ENCODE data around the gene PARD3. TPM values are rescaled to one million over a fixed set of nuclear protein-coding genes. Genes with fewer than 3 reads are reported as not detected.

PARD3 gene
- polyA plus RNA-seq, 3 donors = 0.51 TPM; not detected in 2

DNA sequence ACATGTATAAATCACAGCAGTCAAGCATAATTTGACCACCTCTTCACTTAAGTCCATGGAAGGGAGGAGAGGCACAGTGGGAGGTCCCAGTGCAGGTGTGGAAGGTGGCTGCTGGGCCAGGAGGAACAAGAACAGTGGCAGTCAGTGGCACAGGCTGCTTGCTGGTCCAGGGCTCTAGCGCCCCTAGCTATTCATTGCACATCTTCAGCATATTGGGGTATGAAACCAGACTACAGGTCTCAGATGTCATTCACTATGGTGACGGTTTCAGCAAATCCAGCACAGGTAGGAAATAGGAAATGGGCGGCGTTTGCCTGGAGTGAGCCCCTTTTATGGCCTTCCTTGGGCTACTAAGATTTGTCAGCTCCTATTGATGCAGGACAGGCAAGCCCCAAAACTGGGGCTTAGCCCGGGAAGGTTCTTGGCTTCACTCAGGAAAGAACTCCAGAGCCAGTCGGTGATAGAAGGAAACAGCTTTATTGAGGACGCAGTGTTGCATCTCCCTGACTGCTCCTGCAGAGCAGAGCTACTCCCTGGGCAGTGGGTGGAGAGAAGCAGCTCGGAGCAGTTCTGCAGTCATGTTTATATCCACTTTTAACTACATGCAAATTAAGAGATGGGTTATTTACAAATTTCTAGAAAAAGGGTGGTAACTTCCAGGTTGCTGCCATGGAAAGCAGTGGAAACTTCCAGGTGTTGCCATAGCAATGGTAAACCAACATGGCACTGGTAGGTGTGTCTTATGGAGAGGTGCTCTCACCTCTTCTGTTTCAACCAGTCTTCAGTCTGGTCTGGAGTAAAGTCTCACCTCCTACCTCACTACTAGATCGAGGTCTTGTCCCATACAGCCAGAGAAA, 608.8 kb downstream of the PARD3 start:
- Mint-ChIP-seq H3K9me3 (peaks cover 0 to 2% (median 0%) of the 10 kb centered on the region in 7 donors), H3K4me1 (peaks cover 20% of the 10 kb centered on the region), H3K4me3 (no peak overlapping the region), H3K36me3 (no peaks in the 10 kb centered on the region), H3K27ac (peak overlapping the region in 1 of 7 donors; percentile 12), H3K27me3 (ENCODE audit: low read depth in 3 of 3) (peaks cover 0 to 6% (median 5%) of the 10 kb centered on the region in 3 donors)
- DNase-seq = no peak
- no peak overlapping the region for H3K4me2 ChIP-seq (replicated peaks; ENCODE audit: extremely low read depth, low read length, poor library complexity, severe bottlenecking)
- intact Hi-C loops (cut with micrococcal nuclease) = no loop called here
- no peaks in the 10 kb centered on the region for H3K79me2 ChIP-seq (ENCODE audit: insufficient read depth, low read length)
- peaks cover 9 to 12% of the 10 kb centered on the region in 2 donors for H3K4me1 ChIP-seq (ENCODE audit: control insufficient read depth in 1 of 2, insufficient read depth in 2 of 2, low read length in 2 of 2)
- TF ChIP-seq, protein P1, sequence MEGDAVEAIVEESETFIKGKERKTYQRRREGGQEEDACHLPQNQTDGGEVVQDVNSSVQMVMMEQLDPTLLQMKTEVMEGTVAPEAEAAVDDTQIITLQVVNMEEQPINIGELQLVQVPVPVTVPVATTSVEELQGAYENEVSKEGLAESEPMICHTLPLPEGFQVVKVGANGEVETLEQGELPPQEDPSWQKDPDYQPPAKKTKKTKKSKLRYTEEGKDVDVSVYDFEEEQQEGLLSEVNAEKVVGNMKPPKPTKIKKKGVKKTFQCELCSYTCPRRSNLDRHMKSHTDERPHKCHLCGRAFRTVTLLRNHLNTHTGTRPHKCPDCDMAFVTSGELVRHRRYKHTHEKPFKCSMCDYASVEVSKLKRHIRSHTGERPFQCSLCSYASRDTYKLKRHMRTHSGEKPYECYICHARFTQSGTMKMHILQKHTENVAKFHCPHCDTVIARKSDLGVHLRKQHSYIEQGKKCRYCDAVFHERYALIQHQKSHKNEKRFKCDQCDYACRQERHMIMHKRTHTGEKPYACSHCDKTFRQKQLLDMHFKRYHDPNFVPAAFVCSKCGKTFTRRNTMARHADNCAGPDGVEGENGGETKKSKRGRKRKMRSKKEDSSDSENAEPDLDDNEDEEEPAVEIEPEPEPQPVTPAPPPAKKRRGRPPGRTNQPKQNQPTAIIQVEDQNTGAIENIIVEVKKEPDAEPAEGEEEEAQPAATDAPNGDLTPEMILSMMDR (IDR thresholded peaks at IDR 0.05) = no peak
- no peak overlapping the region for H3K9ac ChIP-seq (ENCODE audit: insufficient read depth, low read length, poor library complexity, severe bottlenecking)
- H2AFZ ChIP-seq (ENCODE audit: insufficient read depth, low read depth, low read length, poor library complexity, severe bottlenecking) = no peak overlapping the region
- no peaks in the 10 kb centered on the region for H4K20me1 ChIP-seq (ENCODE audit: insufficient read depth, low read length)
- H3K36me3 ChIP-seq (replicated peaks in 1 of 2; ENCODE audit: control insufficient read depth in 1 of 2, insufficient read depth in 2 of 2, low read length in 2 of 2) = no peaks in the 10 kb centered on the region
- no peak overlapping the region for H3K4me3 ChIP-seq (replicated peaks in 1 of 3; ENCODE audit: low read depth in 2 of 3, low read length in 3 of 3)
- no peaks in the 10 kb centered on the region for H3K9me3 ChIP-seq (replicated peaks in 1 of 2; ENCODE audit: control insufficient read depth in 1 of 2, insufficient read depth in 1 of 2, low read length in 2 of 2)
- H3K27ac ChIP-seq (ENCODE audit: low read depth in 1 of 2, low read length in 2 of 2) = no peak overlapping the region
- no peaks in the 10 kb centered on the region for H3K27me3 ChIP-seq (ENCODE audit: control insufficient read depth in 2 of 2, insufficient read depth in 2 of 2, low read length in 2 of 2)
- 89% methylated on average over 5 of the region's 9 CpGs for WGBS (ENCODE audit: insufficient coverage)

DNA sequence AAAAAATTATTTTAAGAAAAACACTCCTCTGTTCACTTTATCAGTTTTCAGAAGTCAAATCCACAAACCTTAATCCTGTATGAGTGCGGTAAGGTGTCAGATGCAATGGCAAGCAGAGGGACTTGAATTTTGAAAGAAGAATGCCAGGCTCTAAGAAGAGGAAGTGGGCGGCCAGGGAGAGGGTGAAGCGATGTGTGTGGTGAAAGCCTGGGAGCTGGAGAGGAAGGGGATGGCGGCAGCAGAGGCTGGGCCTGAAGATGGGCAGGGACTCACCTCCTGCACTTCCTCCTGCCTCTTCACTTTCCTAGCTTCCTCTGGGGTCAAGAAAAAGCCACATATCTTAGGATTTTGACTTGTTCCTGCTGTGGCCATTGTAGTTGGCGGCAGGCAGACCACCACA, 609.6 kb downstream of the PARD3 start:
- no peak overlapping the region for H3K9ac ChIP-seq (ENCODE audit: insufficient read depth, low read length, poor library complexity, severe bottlenecking)
- peaks cover 28% of the 10 kb centered on the region for H3K4me1 Mint-ChIP-seq
- 0% methylated on average over 1 of the region's 5 CpGs for WGBS (ENCODE audit: insufficient coverage)
- H3K9me3 Mint-ChIP-seq = no peaks in the 10 kb centered on the region
- no peaks in the 10 kb centered on the region for H3K36me3 Mint-ChIP-seq
- H3K27me3 ChIP-seq (ENCODE audit: control insufficient read depth in 2 of 2, insufficient read depth in 2 of 2, low read length in 2 of 2) = no peaks in the 10 kb centered on the region
- H2AFZ ChIP-seq (ENCODE audit: insufficient read depth, low read depth, low read length, poor library complexity, severe bottlenecking) = peak overlapping the region; percentile 53
- H3K4me3 ChIP-seq (replicated peaks in 1 of 3; ENCODE audit: low read depth in 2 of 3, low read length in 3 of 3) = no peak overlapping the region
- peak overlapping the region; percentile 11 to 56 for H3K4me3 Mint-ChIP-seq
- no peaks in the 10 kb centered on the region for H3K79me2 ChIP-seq (ENCODE audit: insufficient read depth, low read length)
- peaks cover 12 to 13% of the 10 kb centered on the region in 2 donors for H3K4me1 ChIP-seq (ENCODE audit: control insufficient read depth in 1 of 2, insufficient read depth in 2 of 2, low read length in 2 of 2)
- peaks cover 0 to 6% (median 5%) of the 10 kb centered on the region in 3 donors for H3K27me3 Mint-ChIP-seq (ENCODE audit: low read depth in 3 of 3)
- intact Hi-C loops (cut with micrococcal nuclease) = no loop called here
- peak overlapping the region in 3 of 7 donors; percentile 12 to 83 (median 45) for H3K27ac Mint-ChIP-seq
- H3K9me3 ChIP-seq (replicated peaks in 1 of 2; ENCODE audit: control insufficient read depth in 1 of 2, insufficient read depth in 1 of 2, low read length in 2 of 2) = no peaks in the 10 kb centered on the region
- no peaks in the 10 kb centered on the region for H4K20me1 ChIP-seq (ENCODE audit: insufficient read depth, low read length)
- peak; percentile 34 to 54 (median 35) for DNase-seq
- H3K4me2 ChIP-seq (replicated peaks; ENCODE audit: extremely low read depth, low read length, poor library complexity, severe bottlenecking) = peak overlapping the region; percentile 49
- no peak overlapping the region for H3K27ac ChIP-seq (ENCODE audit: low read depth in 1 of 2, low read length in 2 of 2)
- no peaks in the 10 kb centered on the region for H3K36me3 ChIP-seq (replicated peaks in 1 of 2; ENCODE audit: control insufficient read depth in 1 of 2, insufficient read depth in 2 of 2, low read length in 2 of 2)
- TF ChIP-seq, protein P1 (IDR thresholded peaks at IDR 0.05) = no peak

All from CD14-positive monocyte (primary cell).